GM18517 (cell line): ENCODE data around the gene LRRC73.
"Not testable (repeated sequence)": the region's sequence is repeated elsewhere in the genome, so short reads cannot be mapped to it uniquely, and the experiment has no call there.

Source experiments
- ATAC-seq: cut with Tn5 transposase; IDR thresholded peaks from one replicate; pipeline ENCODE4 v1.9.1; 2021; ENCODE audit warnings: mild to moderate bottlenecking, moderate library complexity; ENCODE audit not compliant: unreplicated experiment

The LRRC73 gene

GRCh38 chr6:43467265-43467664 is 42.9 kb downstream of the LRRC73 start:
- not testable (repeated sequence) for ATAC-seq

GRCh38 chr6:43465948-43466347 is 44.2 kb downstream of the LRRC73 start:
- no peak for ATAC-seq

- ATAC-seq, result no peak
Observed at GRCh38 chr6:43464337-43464736, 45.8 kb downstream of the LRRC73 start.

- no peak for ATAC-seq
Observed at GRCh38 chr6:43461936-43462335, 48.2 kb downstream of the LRRC73 start.

- ATAC-seq, result no peak
Observed at GRCh38 chr6:43460032-43460431, 50.1 kb downstream of the LRRC73 start.

GRCh38 chr6:43459535-43459934 is 50.6 kb downstream of the LRRC73 start:
- no peak for ATAC-seq

GRCh38 chr6:43458154-43458553 is 52.0 kb downstream of the LRRC73 start:
- ATAC-seq, result not testable (repeated sequence)

GRCh38 chr6:43457643-43458042 is 52.5 kb downstream of the LRRC73 start:
- no peak for ATAC-seq
